ENCODE results near the gene DPH1.

DNA sequence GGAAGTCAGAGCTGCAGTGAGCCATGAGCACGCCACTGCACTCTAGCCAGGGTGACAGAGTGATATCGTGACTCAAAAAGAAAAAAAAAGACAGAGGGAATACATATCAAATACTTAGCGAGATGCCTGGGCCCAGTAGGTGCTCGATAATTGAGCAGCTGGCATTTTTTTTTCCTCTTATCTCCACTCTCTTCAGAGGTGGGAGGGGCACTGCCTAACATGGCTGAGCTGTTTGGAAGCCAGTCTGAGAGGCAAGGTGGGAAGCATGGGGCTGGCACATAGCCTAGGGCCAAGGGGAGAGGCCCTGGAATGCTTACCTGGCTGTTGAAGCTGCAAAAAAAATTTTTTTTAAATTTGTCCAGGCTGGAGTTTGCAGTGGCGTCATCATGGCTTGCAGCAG, 63.4 kb downstream of the DPH1 start:
- TF ChIP-seq CTCF (IDR thresholded peaks at IDR 0.05) (no peak), POLR2A (IDR thresholded peaks at IDR 0.05) (no peak)
